ENCODE results near the gene USPL1.
A peak's percentile ranks its signal among the peaks of the same experiment; 100 is the strongest.

The USPL1 gene

GRCh38 chr13:30696278-30697176 lies 78.8 kb downstream of the USPL1 start:
- DNase-seq: peak in 19 of 56 donors; percentile 5 to 56 (median 21)

- DNase-seq: no peak
Measured at GRCh38 chr13:30697177-30697953, 79.6 kb downstream of the USPL1 start.

- DNase-seq: no peak
Measured at GRCh38 chr13:30697996-30698401, 80.3 kb downstream of the USPL1 start.

- DNase-seq: no peak
Measured at GRCh38 chr13:30698488-30699005, 80.8 kb downstream of the USPL1 start.

GRCh38 chr13:30700364-30700763 lies 82.6 kb downstream of the USPL1 start:
- DNase-seq: no peak

- no peak for DNase-seq
Measured at GRCh38 chr13:30702006-30702405, 84.3 kb downstream of the USPL1 start.

- no peak for DNase-seq
Measured at GRCh38 chr13:30704596-30704995, 86.9 kb downstream of the USPL1 start.

- no peak for DNase-seq
Measured at GRCh38 chr13:30705680-30706079, 88.0 kb downstream of the USPL1 start.

GRCh38 chr13:30708541-30708940 lies 90.8 kb downstream of the USPL1 start:
- DNase-seq: no peak

Data from nucleus accumbens (tissue), 56 donors.